Epithelial cell of proximal tubule (primary cell): ENCODE measurements around the gene TRIM9. TPM values are rescaled to one million over a fixed set of nuclear protein-coding genes. Genes with fewer than 3 reads are reported as not detected.
A peak's percentile ranks its signal among the peaks of the same experiment; 100 is the strongest.

Source experiments
- DNase-seq: peaks from one replicate; pipeline ENCODE4 v3.0.0-alpha.2; 2011; ENCODE audit warnings: low read depth
- H3K4me3 ChIP-seq: 2 replicates; pipeline ENCODE4 v1.5.1; 2011; ENCODE audit warnings: low read depth, mild to moderate bottlenecking, low read length
- total RNA-seq: library from RNA; depleted of rRNA; stranded (reverse); fragments of >200 nt; gene quantifications from 2 replicates; pipeline ENCODE4 v1.2.3, GENCODE V29; 2015
- TF ChIP-seq, protein P1 (sequence below): conservative IDR thresholded peaks from 2 replicates; pipeline ENCODE4 v1.5.1; 2012; ENCODE audit warnings: low read depth, mild to moderate bottlenecking, low read length

Gene TRIM9
- total RNA-seq, 1 donor from 2014 or later: 0.69 TPM

DNA sequence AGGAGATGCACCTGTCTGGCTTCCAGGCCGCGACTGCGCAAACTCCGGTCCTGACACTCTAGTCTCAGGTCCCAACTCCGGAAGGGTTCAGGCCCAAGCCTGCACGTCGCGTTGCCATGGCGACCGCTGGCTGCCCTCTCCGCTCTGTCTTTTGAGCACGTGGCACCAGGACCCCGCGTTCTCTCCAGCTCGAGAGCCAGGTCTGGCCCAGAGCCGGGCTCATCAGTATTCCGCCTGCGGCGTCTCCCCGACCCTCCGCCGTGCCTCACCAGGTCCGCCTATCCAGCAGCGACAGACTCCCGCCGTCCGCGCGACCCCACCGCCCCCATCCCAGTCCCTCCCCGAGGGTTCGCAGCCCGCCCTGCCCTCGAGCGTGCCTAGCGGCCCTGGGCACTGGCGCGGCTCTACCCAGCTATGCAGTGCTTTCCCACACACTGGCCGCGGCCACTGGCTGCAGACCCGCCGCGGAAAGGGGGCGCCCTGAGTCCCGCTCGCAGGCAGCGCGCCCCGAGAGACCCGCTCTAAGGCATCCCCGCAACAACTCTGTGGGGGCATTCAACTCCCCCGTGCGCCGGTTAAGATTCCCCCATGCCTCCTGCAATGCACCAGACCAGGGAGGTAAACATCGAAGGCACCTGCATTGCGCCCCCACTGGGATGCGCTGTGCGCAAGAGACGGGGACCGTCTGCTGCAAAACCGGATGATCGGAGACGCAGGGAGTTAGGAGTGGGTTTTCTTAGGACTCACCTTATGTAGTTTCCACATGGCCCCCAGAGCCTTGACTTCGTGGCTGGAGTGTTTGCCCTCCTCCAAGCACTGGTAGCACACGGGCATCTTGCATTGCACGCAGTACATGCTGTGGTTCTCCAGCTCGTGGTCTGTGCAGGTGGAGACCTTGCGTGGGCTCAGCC lies 1.3 kb downstream of the TRIM9 start:
- DNase-seq: no peak
- H3K4me3 ChIP-seq: peak overlapping the region; percentile 69
- TF ChIP-seq, protein P1, sequence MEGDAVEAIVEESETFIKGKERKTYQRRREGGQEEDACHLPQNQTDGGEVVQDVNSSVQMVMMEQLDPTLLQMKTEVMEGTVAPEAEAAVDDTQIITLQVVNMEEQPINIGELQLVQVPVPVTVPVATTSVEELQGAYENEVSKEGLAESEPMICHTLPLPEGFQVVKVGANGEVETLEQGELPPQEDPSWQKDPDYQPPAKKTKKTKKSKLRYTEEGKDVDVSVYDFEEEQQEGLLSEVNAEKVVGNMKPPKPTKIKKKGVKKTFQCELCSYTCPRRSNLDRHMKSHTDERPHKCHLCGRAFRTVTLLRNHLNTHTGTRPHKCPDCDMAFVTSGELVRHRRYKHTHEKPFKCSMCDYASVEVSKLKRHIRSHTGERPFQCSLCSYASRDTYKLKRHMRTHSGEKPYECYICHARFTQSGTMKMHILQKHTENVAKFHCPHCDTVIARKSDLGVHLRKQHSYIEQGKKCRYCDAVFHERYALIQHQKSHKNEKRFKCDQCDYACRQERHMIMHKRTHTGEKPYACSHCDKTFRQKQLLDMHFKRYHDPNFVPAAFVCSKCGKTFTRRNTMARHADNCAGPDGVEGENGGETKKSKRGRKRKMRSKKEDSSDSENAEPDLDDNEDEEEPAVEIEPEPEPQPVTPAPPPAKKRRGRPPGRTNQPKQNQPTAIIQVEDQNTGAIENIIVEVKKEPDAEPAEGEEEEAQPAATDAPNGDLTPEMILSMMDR: peak; percentile 52

DNA sequence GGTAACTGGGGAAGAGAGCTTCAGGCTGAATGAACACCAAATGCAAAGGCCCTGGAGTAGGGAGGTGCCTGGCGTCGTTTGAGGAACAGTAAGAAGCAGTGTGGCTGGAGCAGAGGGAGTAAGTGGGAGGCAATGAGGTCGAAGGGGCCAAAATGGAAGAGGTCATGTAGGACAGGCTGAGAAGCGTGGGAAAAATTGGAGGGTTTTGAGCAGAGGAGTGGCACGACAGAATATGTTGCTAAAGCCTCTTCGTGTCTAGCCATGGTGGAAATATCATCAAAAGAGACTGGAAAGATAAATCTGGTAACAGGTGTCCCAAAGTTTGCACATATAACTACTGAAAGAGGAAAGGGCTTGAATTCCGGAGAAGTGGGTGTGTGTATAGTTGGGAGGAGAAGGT lies 1.9 kb downstream of the TRIM9 start:
- no peak for DNase-seq
- peak overlapping the region; percentile 69 for H3K4me3 ChIP-seq
- TF ChIP-seq, protein P1: no peak

DNA sequence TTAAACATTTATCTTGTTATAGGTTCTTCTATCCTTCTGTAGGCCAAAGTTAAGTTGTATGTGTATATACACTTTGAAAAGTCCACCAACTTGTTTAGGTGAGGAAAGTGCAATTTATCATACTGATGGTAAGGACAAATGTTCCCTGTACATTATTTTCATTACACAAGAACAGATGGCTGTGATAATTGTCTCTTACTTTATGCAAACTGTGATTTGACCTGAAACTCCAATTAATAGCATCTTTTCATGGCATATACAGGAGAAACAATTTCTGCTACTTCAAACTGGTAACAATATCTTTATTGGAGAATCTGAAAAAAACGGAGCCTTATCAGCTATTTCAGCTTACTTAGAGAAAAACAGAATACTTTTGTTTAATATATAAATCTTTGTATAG lies 5.6 kb downstream of the TRIM9 start:
- TF ChIP-seq, protein P1: no peak
- no peak for DNase-seq
- H3K4me3 ChIP-seq: no peak overlapping the region

DNA sequence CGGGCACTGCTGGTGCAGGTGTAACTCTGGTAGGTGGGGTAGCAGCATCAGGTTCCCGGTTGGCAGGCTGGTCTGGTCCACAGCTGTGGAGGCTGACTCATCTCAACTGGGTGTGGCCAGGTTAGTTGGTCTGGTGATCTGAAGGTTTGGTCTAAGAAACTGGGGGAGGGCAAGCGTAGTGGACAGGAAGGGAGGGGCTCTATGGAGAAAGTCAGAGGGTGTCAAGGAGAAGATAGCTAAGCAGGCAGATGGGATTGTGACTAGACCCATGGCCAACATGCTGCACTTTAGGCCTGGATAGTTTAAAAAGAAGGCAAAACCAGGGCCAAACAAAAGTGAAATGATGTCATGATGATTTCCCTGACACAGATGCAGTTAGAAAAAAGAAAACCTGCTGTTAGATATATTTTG lies 7.9 kb downstream of the TRIM9 start:
- H3K4me3 ChIP-seq: no peak overlapping the region
- TF ChIP-seq, protein P1: no peak
- no peak for DNase-seq

DNA sequence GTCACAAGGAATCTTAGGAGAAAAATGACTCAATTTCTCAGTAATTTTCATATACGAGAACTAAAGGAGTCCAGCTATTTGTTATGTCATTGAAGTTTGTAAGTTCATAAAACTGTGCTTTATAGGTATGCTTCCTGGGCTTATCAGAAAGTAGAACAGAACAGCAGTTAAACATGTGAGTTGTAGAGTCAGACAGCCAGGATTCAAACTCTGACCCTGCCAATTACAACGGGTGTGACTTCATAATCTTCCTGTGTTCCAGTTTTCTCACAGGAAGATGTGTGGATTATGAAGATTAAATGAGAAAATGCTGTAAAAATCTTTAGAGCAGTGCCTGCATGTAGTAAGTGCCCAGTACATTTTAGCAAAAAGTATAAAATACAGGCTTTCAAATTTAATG lies 8.9 kb downstream of the TRIM9 start:
- DNase-seq: no peak
- TF ChIP-seq, protein P1: no peak
- H3K4me3 ChIP-seq: no peak overlapping the region

DNA sequence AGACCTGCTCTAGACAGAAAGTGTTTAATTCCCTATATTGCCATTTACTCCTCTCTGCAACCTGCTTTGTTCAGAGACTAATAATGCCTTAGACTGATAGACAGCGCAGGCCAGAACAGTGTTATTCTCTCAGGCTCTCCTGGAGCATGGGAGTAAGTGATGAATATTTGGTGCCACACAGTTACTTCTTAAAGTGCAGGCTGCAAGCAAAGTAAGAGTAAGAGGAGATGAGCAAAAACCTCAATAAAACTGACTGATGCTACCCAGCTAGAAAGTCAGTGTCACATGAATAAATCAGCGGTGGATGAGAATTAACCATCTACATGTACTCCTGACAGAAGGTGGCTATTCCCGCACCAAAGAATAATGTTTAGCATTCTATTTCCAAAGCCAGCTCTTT lies 9.9 kb downstream of the TRIM9 start:
- H3K4me3 ChIP-seq: no peak overlapping the region
- DNase-seq: no peak
- TF ChIP-seq, protein P1: no peak

DNA sequence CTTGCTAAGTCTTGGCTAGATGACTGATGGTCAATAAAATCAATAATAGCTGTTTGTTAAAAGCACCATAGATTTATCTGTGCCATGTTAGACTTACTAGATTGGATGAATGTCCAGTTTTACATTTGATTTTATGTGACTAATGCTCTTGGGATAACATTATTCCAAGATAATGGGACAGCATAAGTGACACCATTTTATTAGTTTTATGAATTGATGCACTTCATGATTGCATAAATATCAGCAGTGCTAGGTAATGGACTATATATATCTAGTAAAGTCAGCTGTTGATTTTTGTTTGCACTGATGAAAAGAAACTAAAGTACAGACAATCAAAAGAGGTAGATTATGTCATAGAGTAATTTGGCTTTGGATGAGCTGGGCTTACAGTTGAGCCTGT lies 10.4 kb downstream of the TRIM9 start:
- no peak overlapping the region for H3K4me3 ChIP-seq
- TF ChIP-seq, protein P1: no peak

More for the DNA sequence above, 10.4 kb downstream of the TRIM9 start:
- DNase-seq: no peak
